Hepatocyte (in vitro differentiated cells): Measurements from ENCODE around the gene UBXN11. TPM values are rescaled to one million over a fixed set of nuclear protein-coding genes. Genes with fewer than 3 reads are reported as not detected.

ENCODE experiments used
- DNase-seq: peaks from one replicate; pipeline ENCODE4 v3.0.0-alpha.2; 2016; ENCODE audit warnings: low spot score
- H2AFZ ChIP-seq: fragments of 200-600 bp; sonication (generic); 2 replicates; pipeline ENCODE4 v1.6.0; 2016; ENCODE audit warnings: antibody characterized with exemption, mild to moderate bottlenecking
- H3K27ac ChIP-seq: fragments of 200-600 bp; sonication (generic); 2 replicates; pipeline ENCODE4 v1.5.1; 2016; ENCODE audit warnings: mild to moderate bottlenecking
- H3K27me3 ChIP-seq: fragments of 200-600 bp; sonication (generic); 2 replicates; pipeline ENCODE4 v1.6.1; 2016
- H3K36me3 ChIP-seq: fragments of 200-600 bp; sonication (generic); replicated peaks from 2 replicates; pipeline ENCODE4 v1.5.1; 2016; ENCODE audit warnings: low read depth; ENCODE audit not compliant: insufficient read depth
- H3K4me1 ChIP-seq: fragments of 200-600 bp; sonication (generic); 2 replicates; pipeline ENCODE4 v1.5.1; 2016; ENCODE audit warnings: mild to moderate bottlenecking, moderate library complexity; ENCODE audit not compliant: insufficient read depth
- H3K4me2 ChIP-seq: fragments of 200-600 bp; sonication (generic); 2 replicates; pipeline ENCODE4 v1.6.0; 2016
- H3K4me3 ChIP-seq: fragments of 200-600 bp; sonication (generic); 2 replicates; pipeline ENCODE4 v1.5.1; 2016; ENCODE audit warnings: mild to moderate bottlenecking
- H3K79me2 ChIP-seq: fragments of 200-600 bp; sonication (generic); 2 replicates; pipeline ENCODE4 v1.6.0; 2017; ENCODE audit warnings: mild to moderate bottlenecking
- H3K9me2 ChIP-seq: fragments of 200-600 bp; sonication (generic); replicated peaks from 2 replicates; pipeline ENCODE4 v1.6.0; 2017; ENCODE audit warnings: mild to moderate bottlenecking; ENCODE audit not compliant: insufficient read depth
- H3K9me3 ChIP-seq: fragments of 200-600 bp; sonication (generic); 2 replicates; pipeline ENCODE4 v1.5.1; 2016; ENCODE audit warnings: low read depth, mild to moderate bottlenecking
- H4K20me1 ChIP-seq: fragments of 200-600 bp; sonication (generic); 2 replicates; pipeline ENCODE4 v1.6.0; 2016; ENCODE audit warnings: mild to moderate bottlenecking; ENCODE audit not compliant: insufficient read depth, poor library complexity, severe bottlenecking
- CTCF ChIP-seq: fragments of 200-600 bp; sonication (generic); IDR thresholded peaks from 2 replicates; pipeline ENCODE4 v1.5.1; 2016; ENCODE audit warnings: antibody characterized with exemption, mild to moderate bottlenecking; ENCODE audit not compliant: poor library complexity
- EZH2 ChIP-seq: fragments of 200-600 bp; sonication (generic); IDR thresholded peaks from 2 replicates; pipeline ENCODE4 v1.6.1; 2016; ENCODE audit warnings: antibody characterized with exemption, mild to moderate bottlenecking, borderline replicate concordance
- EZH2phosphoT487 ChIP-seq: fragments of 200-600 bp; sonication (generic); IDR thresholded peaks from one replicate; pipeline ENCODE4 v1.6.1; 2018; ENCODE audit warnings: antibody characterized with exemption, mild to moderate bottlenecking, low read depth, moderate library complexity; ENCODE audit not compliant: unreplicated experiment, severe bottlenecking
- WGBS: methylation state at CpG from one replicate; pipeline ENCODE4 v1.1.6; 2016; ENCODE audit warnings: low lambda C conversion rate; ENCODE audit errors: missing lambda C conversion rate; 5-methylcytosine and 5-hydroxymethylcytosine counted together
- polyA plus RNA-seq: library from polyadenylated mRNA; unstranded; fragments of >200 nt; fragmentation: Nextera tagmentation; extraction: Ambion mirVana; gene quantifications from 2 replicates; pipeline ENCODE4 v1.2.1, GENCODE V29; 2016
- total RNA-seq: library from RNA; depleted of rRNA; stranded (reverse); fragments of >200 nt; gene quantifications from 2 replicates; pipeline ENCODE4 v1.2.3, GENCODE V29; 2014

The UBXN11 gene
- total and polyA plus RNA-seq, 2 experiments from 2014 or later = 3.1 to 17.1 TPM

- DNase-seq = peak; percentile 91
- H3K4me1 ChIP-seq = peaks cover 22% of the 10 kb centered on the region
- H3K9me2 ChIP-seq = no peaks in the 10 kb centered on the region
- peak overlapping the region; percentile 63 for H3K27ac ChIP-seq
- WGBS = 42% methylated on average over 22 of the region's 22 CpGs
- no peaks in the 10 kb centered on the region for H3K9me3 ChIP-seq
- TF ChIP-seq EZH2phosphoT487 (no peak), CTCF (peak; percentile 62)
- H3K4me3 ChIP-seq = no peak overlapping the region
- peaks cover 14% of the 10 kb centered on the region for H3K79me2 ChIP-seq
- no peak overlapping the region for H2AFZ ChIP-seq
- H3K4me2 ChIP-seq = peak overlapping the region; percentile 29
- no peaks in the 10 kb centered on the region for H3K27me3 ChIP-seq
- no peaks in the 10 kb centered on the region for H3K36me3 ChIP-seq
- no peaks in the 10 kb centered on the region for H4K20me1 ChIP-seq
These were observed 21.7 kb downstream of the UBXN11 start for GRCh38 chr1:26284597-26285347.

- H2AFZ ChIP-seq = no peak overlapping the region
- no peaks in the 10 kb centered on the region for H3K27me3 ChIP-seq
- H3K36me3 ChIP-seq = no peaks in the 10 kb centered on the region
- H3K79me2 ChIP-seq = peaks cover 18% of the 10 kb centered on the region
- H3K4me2 ChIP-seq = peak overlapping the region; percentile 29
- H3K4me1 ChIP-seq = peaks cover 28% of the 10 kb centered on the region
- no peak overlapping the region for H3K4me3 ChIP-seq
- TF ChIP-seq EZH2 (no peak), CTCF (no peak), EZH2phosphoT487 (no peak)
- H3K9me2 ChIP-seq = no peaks in the 10 kb centered on the region
- no peaks in the 10 kb centered on the region for H3K9me3 ChIP-seq
- H3K27ac ChIP-seq = peak overlapping the region; percentile 63
- WGBS = 96% methylated on average over 12 of the region's 12 CpGs
- DNase-seq = no peak
- H4K20me1 ChIP-seq = no peaks in the 10 kb centered on the region
These were observed 22.4 kb downstream of the UBXN11 start for GRCh38 chr1:26283871-26284596.

- Histone ChIP-seq H3K4me3 (no peak overlapping the region), H3K79me2 (peaks cover 19% of the 10 kb centered on the region), H3K27me3 (no peaks in the 10 kb centered on the region), H3K9me3 (no peaks in the 10 kb centered on the region), H3K4me1 (peaks cover 35% of the 10 kb centered on the region), H3K27ac (no peak overlapping the region), H3K36me3 (no peaks in the 10 kb centered on the region), H3K4me2 (no peak overlapping the region), H2AFZ (no peak overlapping the region), H3K9me2 (no peaks in the 10 kb centered on the region), H4K20me1 (no peaks in the 10 kb centered on the region)
- WGBS = 90% methylated on average over 4 of the region's 4 CpGs
- no peak for DNase-seq
- TF ChIP-seq CTCF (no peak), EZH2 (no peak), EZH2phosphoT487 (no peak)
These were observed 23.1 kb downstream of the UBXN11 start for GRCh38 chr1:26283279-26283853.
